Caco-2 (cell line): Measurements from ENCODE around the gene GJC1. TPM values are rescaled to one million over a fixed set of nuclear protein-coding genes. Genes with fewer than 3 reads are reported as not detected.

Experiments
- BruUV-seq: library from RNA; stranded (reverse); fragments of 400-500 nt; replicated peaks from 2 replicates; lab custom pipeline; 2021; lab: Mats Ljungman, UMichigan
- CTCF ChIA-PET: fragments of 300-600 bp; sonication (Branson Sonifier 250); formaldehyde crosslinking; loops from one replicate; lab custom pipeline; 2022; ENCODE audit warnings: antibody characterized with exemption; lab: Charles Lee
- POLR2A ChIA-PET: fragments of 300-600 bp; sonication (Branson Sonifier 250); formaldehyde crosslinking; loops from one replicate; lab custom pipeline; 2022; ENCODE audit warnings: antibody characterized with exemption; lab: Charles Lee
- DNase-seq, 2 experiments: peaks; one replicate each; pipeline versions ENCODE4 v3.0.0 to v3.0.0-alpha.2; 2020 to 2022
- H3K27me3 ChIP-seq: replicated peaks from 2 replicates; pipeline ENCODE4 v1.6.0; 2011; ENCODE audit warnings: low read length; ENCODE audit not compliant: control insufficient read depth, insufficient read depth
- H3K36me3 ChIP-seq: 2 replicates; pipeline ENCODE4 v1.5.1; 2011; ENCODE audit warnings: low read length; ENCODE audit not compliant: control insufficient read depth, insufficient read depth
- H3K4me1 ChIP-seq: fragments of 250-450 bp; sonication (Bioruptor Pico); 2 replicates; pipeline ENCODE4 v1.5.1; 2020; ENCODE audit warnings: mild to moderate bottlenecking
- H3K4me3 ChIP-seq: 2 replicates; pipeline ENCODE4 v1.5.1; 2011; ENCODE audit warnings: low read depth, mild to moderate bottlenecking, control low read depth, low read length
- H3K9me3 ChIP-seq: fragments of 250-450 bp; sonication (Bioruptor Pico); 2 replicates; pipeline ENCODE4 v1.5.1; 2020; ENCODE audit warnings: mild to moderate bottlenecking, moderate library complexity
- H3K27ac Mint-ChIP-seq: one replicate; pipeline ENCODE4 v1.8.0; 2022; ENCODE audit warnings: mixed read lengths; ENCODE audit not compliant: unreplicated experiment
- H3K27me3 Mint-ChIP-seq: one replicate; pipeline ENCODE4 v1.8.0; 2022; ENCODE audit warnings: mixed read lengths; ENCODE audit not compliant: insufficient read depth, unreplicated experiment
- H3K36me3 Mint-ChIP-seq: one replicate; pipeline ENCODE4 v1.8.0; 2022; ENCODE audit warnings: mild to moderate bottlenecking, mixed read lengths; ENCODE audit not compliant: insufficient read depth, unreplicated experiment
- H3K4me1 Mint-ChIP-seq: one replicate; pipeline ENCODE4 v1.8.0; 2022; ENCODE audit warnings: low read depth, mixed read lengths; ENCODE audit not compliant: unreplicated experiment
- H3K4me3 Mint-ChIP-seq: one replicate; pipeline ENCODE4 v1.8.0; 2022; ENCODE audit warnings: mild to moderate bottlenecking, moderate library complexity, mixed read lengths; ENCODE audit not compliant: unreplicated experiment
- H3K9me3 Mint-ChIP-seq: one replicate; pipeline ENCODE4 v1.8.0; 2022; ENCODE audit warnings: mixed read lengths; ENCODE audit not compliant: unreplicated experiment
- intact Hi-C: fragments of 100-400 bp; cut with micrococcal nuclease; formaldehyde crosslinking; loops from one replicate; pipeline ENCODE4 v1.10.0; 2022; ENCODE audit not compliant: unreplicated experiment
- total RNA-seq: library from RNA; stranded (reverse); gene quantifications from 2 replicates; pipeline ENCODE4 v1.2.3, GENCODE V29; 2022
- TF ChIP-seq, protein P1 (sequence below), 2 experiments: fragments of 200-600 bp in 1 of 2; IDR thresholded peaks; 1 replicate in 1 of 2; 2 replicates in 1 of 2; pipeline versions ENCODE4 v1.5.1 to v1.8.0; 2011 to 2022; ENCODE audit warnings: antibody characterized with exemption in 1 of 2, control low read depth in 1 of 2, inconsistent platforms in 1 of 2, low read depth in 1 of 2, low read length in 1 of 2, mild to moderate bottlenecking in 1 of 2, moderate library complexity in 1 of 2; ENCODE audit not compliant: insufficient read depth in 1 of 2, severe bottlenecking in 1 of 2, unreplicated experiment in 1 of 2

The GJC1 gene
- total RNA-seq, 1 experiment from 2014 or later, result 33.5 TPM

DNA sequence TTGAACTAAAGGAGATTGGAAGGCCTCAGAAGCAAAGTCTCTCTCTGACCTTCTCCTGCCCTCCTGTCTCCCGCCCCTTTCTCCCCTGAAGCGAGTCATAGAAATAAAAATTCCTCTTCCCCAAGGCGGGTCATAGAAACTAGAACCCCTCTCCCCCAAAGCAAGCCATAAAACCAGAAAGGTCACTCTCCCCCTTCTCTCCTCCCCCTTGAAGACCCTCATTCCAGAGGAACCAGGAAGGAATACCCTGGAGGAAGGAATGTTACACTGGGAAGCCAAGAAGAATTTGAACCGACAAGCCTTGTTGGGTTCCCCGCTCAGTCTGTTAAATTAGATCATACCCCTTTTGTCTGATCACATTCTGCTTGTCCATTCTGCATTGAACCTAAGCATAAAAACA is 2.7 kb upstream of the GJC1 start:
- no peaks in the 10 kb centered on the region for H3K27me3 ChIP-seq
- DNase-seq, result no peak
- no TSS peak for BruUV-seq
- no peaks in the 10 kb centered on the region for H3K9me3 Mint-ChIP-seq
- intact Hi-C loops, result no loop called here
- H3K27ac Mint-ChIP-seq, result peak overlapping the region; percentile 55
- peaks cover 8% of the 10 kb centered on the region for H3K4me1 Mint-ChIP-seq
- ChIA-PET POLR2A (no interaction called here), CTCF (no interaction called here)
- TF ChIP-seq, protein P1, sequence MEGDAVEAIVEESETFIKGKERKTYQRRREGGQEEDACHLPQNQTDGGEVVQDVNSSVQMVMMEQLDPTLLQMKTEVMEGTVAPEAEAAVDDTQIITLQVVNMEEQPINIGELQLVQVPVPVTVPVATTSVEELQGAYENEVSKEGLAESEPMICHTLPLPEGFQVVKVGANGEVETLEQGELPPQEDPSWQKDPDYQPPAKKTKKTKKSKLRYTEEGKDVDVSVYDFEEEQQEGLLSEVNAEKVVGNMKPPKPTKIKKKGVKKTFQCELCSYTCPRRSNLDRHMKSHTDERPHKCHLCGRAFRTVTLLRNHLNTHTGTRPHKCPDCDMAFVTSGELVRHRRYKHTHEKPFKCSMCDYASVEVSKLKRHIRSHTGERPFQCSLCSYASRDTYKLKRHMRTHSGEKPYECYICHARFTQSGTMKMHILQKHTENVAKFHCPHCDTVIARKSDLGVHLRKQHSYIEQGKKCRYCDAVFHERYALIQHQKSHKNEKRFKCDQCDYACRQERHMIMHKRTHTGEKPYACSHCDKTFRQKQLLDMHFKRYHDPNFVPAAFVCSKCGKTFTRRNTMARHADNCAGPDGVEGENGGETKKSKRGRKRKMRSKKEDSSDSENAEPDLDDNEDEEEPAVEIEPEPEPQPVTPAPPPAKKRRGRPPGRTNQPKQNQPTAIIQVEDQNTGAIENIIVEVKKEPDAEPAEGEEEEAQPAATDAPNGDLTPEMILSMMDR (IDR thresholded peaks at IDR 0.05; ENCODE audit: insufficient read depth in 1 of 2, low read depth in 1 of 2, low read length in 1 of 2, severe bottlenecking in 1 of 2, unreplicated experiment in 1 of 2), result peak in 1 of 2 experiments; percentile 1
- H3K9me3 ChIP-seq, result no peaks in the 10 kb centered on the region
- peaks cover 5% of the 10 kb centered on the region for H3K36me3 Mint-ChIP-seq
- H3K27me3 Mint-ChIP-seq, result no peaks in the 10 kb centered on the region
- no peak overlapping the region for H3K4me3 Mint-ChIP-seq
- no peaks in the 10 kb centered on the region for H3K36me3 ChIP-seq
- H3K4me1 ChIP-seq, result peaks cover 28% of the 10 kb centered on the region
- no peak overlapping the region for H3K4me3 ChIP-seq

DNA sequence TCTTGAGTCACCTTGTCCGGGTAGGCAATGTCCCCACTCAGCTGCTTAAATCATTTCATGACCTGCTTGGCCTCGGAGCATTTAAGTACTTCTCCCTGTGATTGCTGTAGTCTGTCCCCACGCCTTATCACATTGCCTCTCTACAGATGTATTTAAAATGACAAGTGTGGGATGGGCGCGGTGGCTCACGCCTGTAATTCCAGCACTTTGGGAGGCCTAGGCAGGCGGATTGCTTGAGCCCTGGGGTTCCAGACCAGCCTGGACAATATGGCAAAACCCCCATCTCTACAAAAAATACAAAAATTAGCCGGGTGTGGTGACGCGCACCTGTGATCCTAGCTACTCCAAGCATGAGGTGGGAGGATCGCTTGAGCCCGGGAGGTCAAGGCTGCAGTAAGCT is 1.3 kb upstream of the GJC1 start:
- POLR2A ChIA-PET, result no interaction called here

DNA sequence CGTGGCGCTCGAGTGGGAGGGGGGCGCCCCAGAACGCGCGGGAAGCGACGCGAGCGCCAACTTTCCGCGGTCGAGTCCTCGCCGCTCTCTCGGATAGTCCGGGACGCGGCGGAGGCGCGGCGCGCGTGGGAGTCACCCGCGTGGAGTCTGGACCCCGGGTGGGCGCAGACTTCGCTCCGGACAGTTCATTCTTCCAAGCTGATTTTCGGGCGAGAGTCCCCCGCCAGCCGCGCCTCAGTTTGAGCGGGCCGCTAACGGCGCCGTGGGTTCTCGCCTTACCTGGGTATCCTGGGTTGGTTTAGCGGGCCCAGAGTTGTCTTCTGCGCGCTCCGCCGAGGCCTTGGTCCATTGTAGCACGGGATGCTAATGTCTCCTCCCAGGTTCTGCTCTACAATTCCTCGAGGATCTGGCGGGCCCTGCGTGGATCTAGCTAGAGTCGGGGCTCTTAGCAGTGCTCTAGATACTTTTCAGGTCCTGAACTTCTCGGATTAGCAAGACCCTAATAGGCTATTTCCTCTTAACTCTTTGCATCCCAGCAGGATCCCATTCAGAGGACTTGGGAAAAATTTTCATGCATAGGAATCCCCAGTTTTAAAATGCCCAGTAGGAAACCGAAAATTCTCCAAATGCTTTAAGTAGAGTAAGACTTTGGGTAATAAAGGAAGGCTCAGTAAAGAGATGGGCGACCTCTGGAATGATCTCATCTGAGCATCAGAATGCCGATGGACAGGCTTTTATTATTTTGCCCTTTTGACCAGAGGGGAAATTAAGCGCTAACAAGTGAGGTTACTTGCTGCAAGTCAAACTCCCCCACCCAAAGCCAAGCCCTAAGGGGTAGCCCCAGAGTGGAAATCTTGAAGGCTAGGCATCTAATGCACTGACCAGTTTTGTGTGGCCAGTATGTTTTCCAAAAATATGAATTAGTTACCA is 537 bp upstream of the GJC1 start:
- ChIA-PET CTCF (interaction anchor here (1.0 to 1.4 kb wide), 2 partner anchors 51 to 55 kb away, joined by 3 read pairs; no protein-coding TSS in a partner anchor), POLR2A (no interaction called here)
- peaks cover 8% of the 10 kb centered on the region for H3K4me1 Mint-ChIP-seq
- intact Hi-C loops, result no loop called here
- H3K27ac Mint-ChIP-seq, result peak overlapping the region; percentile 63
- TSS peak; percentile 65 for BruUV-seq
- Histone ChIP-seq H3K4me1 (peaks cover 28% of the 10 kb centered on the region), H3K27me3 (no peaks in the 10 kb centered on the region), H3K9me3 (no peaks in the 10 kb centered on the region), H3K36me3 (no peaks in the 10 kb centered on the region), H3K4me3 (peak overlapping the region; percentile 82)
- H3K36me3 Mint-ChIP-seq, result peaks cover 5% of the 10 kb centered on the region
- peak overlapping the region; percentile 87 for H3K4me3 Mint-ChIP-seq
- H3K9me3 Mint-ChIP-seq, result no peaks in the 10 kb centered on the region
- DNase-seq, result peak; percentile 55 to 61
- TF ChIP-seq, protein P1 (IDR thresholded peaks at IDR 0.05; ENCODE audit: insufficient read depth in 1 of 2, low read depth in 1 of 2, low read length in 1 of 2, severe bottlenecking in 1 of 2, unreplicated experiment in 1 of 2), result no peak
- no peaks in the 10 kb centered on the region for H3K27me3 Mint-ChIP-seq

More for the DNA sequence above, 1.3 kb upstream of the GJC1 start:
- no peaks in the 10 kb centered on the region for H3K27me3 Mint-ChIP-seq
- TF ChIP-seq, protein P1 (IDR thresholded peaks at IDR 0.05; ENCODE audit: insufficient read depth in 1 of 2, low read depth in 1 of 2, low read length in 1 of 2, severe bottlenecking in 1 of 2, unreplicated experiment in 1 of 2), result no peak
- Histone ChIP-seq H3K9me3 (no peaks in the 10 kb centered on the region), H3K36me3 (no peaks in the 10 kb centered on the region), H3K4me1 (peaks cover 28% of the 10 kb centered on the region), H3K27me3 (no peaks in the 10 kb centered on the region), H3K4me3 (no peak overlapping the region)
- BruUV-seq, result no TSS peak
- no peak for DNase-seq
- H3K36me3 Mint-ChIP-seq, result peaks cover 5% of the 10 kb centered on the region
- H3K4me3 Mint-ChIP-seq, result no peak overlapping the region
- H3K27ac Mint-ChIP-seq, result no peak overlapping the region
- CTCF ChIA-PET, result interaction anchor here (1.0 to 1.4 kb wide), 2 partner anchors 52 to 56 kb away, joined by 3 read pairs; no protein-coding TSS in a partner anchor
- H3K9me3 Mint-ChIP-seq, result no peaks in the 10 kb centered on the region
- intact Hi-C loops, result no loop called here
- peaks cover 8% of the 10 kb centered on the region for H3K4me1 Mint-ChIP-seq
